ENCODE data around the gene HSPB2.
"Not testable (repeated sequence)": the region's sequence is repeated elsewhere in the genome, so short reads cannot be mapped to it uniquely, and the experiment has no call there.

HSPB2 gene, protein sequence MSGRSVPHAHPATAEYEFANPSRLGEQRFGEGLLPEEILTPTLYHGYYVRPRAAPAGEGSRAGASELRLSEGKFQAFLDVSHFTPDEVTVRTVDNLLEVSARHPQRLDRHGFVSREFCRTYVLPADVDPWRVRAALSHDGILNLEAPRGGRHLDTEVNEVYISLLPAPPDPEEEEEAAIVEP

DNA sequence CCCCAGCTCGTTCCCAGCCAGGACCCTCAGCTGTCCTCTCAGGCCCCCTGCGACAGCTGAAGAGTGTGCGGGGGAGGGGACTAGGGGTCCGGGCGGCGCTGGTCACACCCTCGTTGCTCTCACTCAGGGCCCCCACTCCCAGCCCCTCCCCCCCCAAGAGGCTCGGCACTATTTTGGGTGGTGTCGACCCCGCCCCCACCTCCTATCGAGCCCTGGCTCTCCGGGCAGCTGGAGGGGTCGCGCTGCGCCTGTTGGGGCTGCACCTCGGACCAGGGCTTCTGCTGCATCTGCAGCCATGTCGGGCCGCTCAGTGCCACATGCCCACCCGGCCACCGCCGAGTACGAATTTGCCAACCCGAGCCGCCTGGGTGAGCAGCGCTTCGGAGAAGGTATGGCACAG is at the start of gene HSPB2:
Gene HSPB2, plus strand, starts transcription at position 200 of the 400 bp plus-strand sequence. Its CDS starts 96 bp downstream, at position 296.
- no peak for DNase-seq (ENCODE audit: low read depth)

DNA sequence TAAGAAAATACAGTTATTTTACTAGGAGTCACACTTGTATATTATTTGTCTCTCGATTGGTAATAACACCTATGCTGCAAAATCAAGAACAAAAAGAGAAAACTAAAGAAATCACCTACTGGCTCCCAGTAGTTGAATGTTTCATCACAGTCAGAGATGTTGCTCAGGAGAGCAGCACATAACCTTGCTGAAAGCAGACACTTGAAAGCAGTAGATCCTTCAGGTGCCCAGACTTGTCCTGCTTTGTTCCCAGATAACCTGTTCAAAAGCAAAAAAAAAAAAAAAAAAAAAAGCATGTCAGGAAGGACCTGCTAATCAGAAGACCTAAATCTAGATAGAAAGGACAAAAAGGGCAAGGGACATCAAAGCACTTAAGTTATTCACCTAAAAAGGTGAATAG is 42.4 kb upstream of the HSPB2 start:
- DNase-seq (ENCODE audit: low read depth), result no peak

DNA sequence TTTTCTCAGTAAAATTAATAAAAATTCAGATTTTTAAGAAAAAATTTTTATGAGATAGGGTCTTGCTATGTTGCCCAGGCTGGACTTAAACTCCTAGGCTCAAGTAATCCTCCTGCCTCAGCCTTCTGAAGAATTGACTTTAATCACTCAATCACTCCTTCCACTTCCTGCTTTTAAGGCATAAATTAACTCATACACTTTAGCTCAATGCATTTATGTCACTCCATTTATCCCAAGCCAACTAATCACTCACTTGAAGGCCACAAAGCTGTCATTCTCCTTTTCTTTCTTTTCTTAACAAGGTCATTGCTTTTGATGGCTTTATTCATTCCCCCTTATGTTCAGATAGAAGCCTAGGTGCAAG is 42.0 kb upstream of the HSPB2 start:
- no peak for DNase-seq (ENCODE audit: low read depth)

DNA sequence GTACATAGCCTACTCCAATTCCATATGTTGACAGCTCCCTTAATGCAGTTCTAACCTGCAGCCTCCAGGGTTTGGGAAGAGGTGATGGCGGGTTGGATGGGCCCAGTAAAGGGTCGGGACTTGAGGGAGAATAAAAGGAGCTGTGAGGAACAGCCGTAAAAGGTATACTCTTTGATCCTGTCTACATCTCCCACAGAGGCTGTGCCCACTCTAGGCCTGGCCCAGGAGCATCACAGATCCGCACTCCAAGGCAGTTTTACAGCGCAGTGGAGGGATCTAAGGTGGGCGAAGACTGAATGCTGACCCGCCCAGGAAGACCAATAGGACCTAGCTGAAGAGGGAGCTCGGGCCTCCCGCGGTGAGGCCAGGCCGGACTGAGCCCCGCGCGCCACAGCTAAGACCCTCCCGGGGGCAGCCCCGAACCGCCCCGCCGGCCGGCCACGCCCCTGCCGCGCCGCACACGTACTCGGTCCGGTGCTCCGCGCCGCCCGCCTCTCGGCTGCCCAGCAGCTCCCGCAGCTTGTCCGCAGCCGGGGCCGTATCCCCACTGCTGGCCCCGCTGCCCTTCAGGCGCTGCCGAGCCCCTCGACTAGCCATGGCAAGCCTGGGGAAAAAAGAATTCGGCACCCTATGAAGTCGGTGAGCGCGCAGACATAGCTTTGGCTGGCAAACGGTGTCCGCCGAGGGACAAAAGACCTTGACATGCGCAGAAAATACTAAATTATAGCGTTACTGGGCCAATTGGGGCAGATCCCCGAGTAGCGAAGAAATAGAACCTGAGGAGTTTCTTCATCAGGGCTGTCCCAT is 41.4 kb upstream of the HSPB2 start, which contains the start of gene ALG9:
Gene ALG9, minus strand, starts transcription at position 696 of the 807 bp plus-strand sequence. Its CDS starts 99 bp downstream, at position 597.
- DNase-seq (ENCODE audit: low read depth), result peak; percentile 72

DNA sequence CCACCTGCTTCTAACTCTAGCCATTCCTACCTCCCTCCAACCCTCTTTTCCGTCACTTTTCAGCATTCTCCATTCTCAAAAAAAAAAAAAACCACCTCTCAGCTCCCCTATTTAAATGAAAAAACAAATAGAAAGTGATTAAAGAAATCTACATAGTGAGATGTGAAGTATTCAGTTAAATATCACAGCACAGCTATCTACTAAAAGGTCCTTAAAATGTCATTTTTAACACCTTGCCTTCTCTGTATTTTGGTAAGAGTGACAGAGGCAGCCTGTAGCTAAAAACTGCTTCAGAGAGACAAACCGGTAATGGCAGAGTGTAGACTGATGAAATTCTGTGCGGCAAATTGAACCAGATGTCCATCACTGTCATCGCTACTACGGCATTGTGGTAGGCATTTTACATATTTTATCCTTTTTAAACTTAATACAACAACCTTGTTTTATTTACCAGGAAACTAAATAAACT is 40.8 kb upstream of the HSPB2 start:
- no peak for DNase-seq (ENCODE audit: low read depth)

DNA sequence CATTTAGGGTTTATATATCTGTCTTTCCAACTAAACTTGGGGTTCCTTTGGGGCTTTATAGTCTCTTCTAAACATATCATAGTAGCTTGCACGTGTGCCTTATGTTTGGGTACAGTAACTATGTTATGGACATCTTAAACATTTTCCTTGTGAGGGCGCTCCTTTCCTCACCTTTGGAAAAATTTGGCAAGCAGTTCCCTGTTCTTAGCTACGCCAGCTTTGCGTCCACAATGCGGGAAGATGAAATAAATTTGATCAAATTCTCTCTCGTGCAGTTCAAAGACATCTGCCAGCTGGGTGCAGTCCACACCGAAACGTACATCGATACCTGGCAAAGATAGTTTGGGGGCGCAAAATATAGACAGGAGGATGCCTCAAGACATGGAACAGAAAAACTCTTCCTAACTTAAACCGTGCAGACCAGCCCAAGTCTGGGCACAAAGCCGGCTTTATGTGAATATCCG is 34.1 kb upstream of the HSPB2 start:
- no peak for DNase-seq (ENCODE audit: low read depth)

DNA sequence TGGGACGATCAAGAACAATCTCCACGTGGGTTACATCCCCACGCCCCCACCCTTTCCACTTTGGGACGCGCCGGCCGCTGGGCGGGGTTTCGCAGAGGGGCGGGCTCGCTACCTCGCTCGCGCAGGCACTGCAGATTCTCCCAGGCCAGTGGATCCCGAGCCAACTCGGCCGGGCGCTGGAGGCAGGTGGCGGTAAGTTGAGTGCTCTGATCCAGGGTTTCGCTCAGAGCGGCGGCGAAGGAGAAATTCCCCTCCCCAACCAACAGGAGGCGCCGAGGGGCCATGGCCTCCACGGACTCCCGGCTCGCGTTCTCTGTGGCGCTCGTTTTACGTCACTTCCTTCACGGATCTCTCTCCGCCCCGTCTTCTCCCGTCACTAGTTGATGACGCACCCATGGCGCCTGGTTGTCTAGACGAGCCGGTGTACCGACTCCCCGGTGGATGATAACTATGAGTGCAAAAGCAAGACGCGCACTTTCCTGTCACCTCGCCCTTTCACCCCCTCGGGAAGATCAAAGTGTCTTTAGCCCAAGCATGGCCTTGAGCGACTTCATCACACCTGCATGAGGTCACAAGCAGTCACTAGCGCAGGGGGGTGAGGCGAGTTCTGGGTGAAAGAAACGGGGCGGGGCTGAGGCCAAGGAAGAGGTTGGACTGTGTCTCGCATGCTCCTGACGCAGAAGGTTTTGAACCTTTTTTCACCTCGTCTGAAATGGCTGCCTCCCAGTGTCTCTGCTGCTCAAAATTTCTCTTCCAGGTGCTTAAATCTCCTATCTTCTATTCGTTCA is 33.5 kb upstream of the HSPB2 start, which contains the start of the genes CFAP68 and FDXACB1:
Gene CFAP68, plus strand, starts transcription at position 693 of the 788 bp plus-strand sequence. Its CDS starts 20 bp downstream, at position 713.
Gene FDXACB1, minus strand, starts transcription at position 317 of the 788 bp plus-strand sequence. Its CDS starts 33 bp downstream, at position 284.
- DNase-seq (ENCODE audit: low read depth), result peak; percentile 95

DNA sequence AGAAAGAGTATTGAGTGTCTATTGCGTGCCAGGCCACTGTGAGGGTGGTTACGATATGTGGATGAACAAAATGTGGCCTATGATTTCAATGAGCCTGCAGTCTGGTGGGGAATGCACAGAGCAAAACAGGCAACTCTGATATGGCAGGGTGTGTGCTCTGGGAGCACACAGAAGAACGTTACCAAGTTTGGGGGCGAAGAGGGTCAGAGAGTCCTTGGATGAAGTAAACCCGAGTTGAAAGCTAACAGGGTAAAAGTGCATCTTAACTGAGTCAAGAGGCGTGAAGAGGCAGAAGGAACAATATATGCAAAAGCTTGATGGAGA is 32.9 kb upstream of the HSPB2 start:
- DNase-seq (ENCODE audit: low read depth), result no peak

DNA sequence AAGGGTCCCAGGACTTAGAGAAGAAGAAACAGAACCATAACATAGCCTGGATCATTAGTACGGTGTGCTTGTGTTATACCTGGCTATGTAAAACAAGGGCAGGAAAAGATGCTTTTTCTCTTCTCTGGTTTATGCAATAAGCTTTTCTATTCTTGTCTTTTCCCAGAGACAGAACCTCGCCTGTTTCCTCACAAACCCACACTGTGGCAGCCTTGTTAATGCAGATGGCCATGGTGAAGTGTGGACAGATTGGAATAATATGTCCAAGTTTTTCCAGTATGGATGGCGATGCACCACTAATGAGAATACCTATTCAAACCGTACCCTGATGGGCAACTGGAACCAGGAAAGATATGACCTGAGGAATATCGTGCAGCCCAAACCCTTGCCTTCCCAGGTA is 30.3 kb upstream of the HSPB2 start:
- no peak for DNase-seq (ENCODE audit: low read depth)

DNA sequence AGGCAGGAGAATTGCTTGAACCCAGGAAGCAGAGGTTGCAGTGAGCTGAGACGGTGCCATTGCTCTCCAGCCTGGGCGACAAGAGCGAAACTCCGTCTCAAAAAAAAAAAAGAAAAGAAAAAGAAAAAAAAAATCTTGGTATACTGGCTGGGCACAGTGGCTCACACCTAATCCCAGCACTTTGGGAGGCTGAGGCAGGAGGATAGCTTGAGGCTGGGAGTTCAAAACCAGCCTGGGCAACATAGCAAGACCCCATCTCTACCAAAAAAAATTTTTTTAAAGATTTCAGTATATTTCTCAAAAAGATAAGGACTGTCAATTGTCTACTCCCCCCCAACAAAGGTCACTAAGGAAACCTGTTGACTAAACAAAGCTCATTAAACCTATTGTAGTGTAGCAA is 27.5 kb upstream of the HSPB2 start:
- not testable (repeated sequence) for DNase-seq (ENCODE audit: low read depth)

DNA sequence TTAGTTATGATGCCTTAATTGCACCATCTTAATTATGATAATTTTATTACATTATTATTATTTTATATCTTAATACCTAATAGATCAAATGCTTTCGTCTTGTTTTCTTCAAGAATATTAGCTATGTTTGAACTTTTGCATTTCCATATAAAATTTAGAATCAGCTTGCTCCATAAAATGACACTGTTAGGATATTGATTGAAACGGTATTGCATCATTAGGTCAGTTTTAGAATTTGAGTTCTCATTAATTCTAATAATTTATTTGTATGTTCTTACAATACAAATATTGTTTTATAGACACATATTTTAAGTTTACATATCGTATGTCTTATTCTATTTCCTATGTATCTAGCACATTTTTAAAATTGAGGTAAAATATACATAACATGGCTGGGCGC is 26.5 kb upstream of the HSPB2 start:
- DNase-seq (ENCODE audit: low read depth), result no peak

DNA sequence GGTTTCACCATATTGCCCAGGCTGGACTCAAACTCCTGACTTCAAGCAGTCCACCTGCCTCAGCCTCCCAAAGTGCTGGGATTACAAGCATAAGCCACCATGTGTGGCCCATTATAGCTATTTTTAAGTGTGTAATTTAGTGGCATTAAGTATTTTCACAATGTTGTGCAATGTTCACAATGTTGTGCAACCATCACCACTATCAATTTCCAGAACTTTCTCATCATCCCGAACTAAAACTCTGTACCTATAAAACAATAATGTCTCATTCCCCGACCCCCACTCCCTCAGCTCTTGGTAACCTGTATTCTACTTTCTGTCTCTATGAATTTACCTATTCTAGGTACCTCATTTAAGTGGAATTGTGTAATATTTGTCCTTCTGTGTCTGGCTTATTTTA is 25.7 kb upstream of the HSPB2 start:
- no peak for DNase-seq (ENCODE audit: low read depth)

DNA sequence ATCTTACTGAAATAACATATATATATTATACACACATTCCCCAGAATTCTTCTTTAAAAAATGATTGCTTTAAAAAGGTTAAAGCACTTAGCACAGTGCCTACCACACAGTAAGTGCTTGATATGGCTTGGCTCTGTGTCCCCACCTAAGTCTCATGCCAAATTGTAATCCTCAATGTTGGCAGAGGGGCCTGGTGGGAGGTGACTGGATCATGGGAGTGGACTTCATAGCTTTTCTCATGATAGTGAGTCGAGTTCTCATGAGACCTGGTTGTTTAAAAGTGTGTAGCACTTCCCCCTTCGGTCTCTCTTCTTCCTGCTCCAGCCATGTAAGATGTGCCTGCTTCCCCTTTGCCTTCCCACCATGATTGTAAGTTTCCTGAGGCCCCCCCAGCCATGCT is 7.1 kb upstream of the HSPB2 start:
- DNase-seq (ENCODE audit: low read depth), result peak; percentile 51

DNA sequence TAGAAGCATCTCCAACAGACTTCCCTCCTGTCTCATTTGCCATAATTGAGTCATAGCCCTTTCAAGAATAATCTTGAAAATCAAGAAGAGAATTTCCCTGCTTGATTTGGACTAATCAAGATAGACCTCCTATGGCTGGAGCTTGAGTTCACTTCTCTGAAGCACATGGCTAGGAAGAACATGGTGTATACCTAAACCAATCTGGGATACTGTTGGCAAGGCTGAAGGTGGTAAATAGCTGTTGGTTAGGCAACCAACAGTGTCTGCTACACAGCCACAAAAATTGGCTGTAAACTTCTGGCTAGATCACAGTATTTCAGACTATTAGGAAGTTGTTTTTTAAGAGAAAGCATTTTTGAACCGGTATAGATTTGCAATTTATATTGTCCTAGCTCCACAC is 5.9 kb upstream of the HSPB2 start:
- DNase-seq (ENCODE audit: low read depth), result no peak

DNA sequence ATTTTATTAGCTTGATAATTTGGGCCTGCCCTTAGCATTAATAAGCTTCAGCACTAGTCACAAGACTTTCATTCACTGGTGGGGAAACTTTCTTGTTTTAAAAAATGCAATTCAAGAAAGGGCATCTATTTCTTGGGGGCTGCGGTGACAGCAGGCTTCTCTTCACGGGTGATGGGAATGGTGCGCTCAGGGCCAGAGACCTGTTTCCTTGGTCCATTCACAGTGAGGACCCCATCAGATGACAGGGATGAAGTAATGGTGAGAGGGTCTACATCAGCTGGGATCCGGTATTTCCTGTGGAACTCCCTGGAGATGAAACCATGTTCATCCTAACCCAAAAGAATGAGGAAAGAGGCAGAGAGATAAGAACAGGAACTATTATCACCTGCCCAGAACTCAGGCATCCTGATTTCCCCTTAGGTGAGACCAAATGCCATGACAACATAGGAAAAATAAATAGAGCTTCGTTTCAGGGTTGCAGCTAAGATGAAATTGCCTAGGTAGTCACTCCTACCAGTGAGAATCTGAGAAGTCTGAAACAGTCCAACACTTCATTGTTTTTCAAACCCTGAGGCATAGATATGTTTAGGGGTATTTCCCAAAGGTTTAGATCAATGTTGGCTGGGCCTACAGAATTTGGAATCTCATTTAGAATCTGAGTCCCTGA is 3.8 kb upstream of the HSPB2 start:
- DNase-seq (ENCODE audit: low read depth), result no peak

DNA sequence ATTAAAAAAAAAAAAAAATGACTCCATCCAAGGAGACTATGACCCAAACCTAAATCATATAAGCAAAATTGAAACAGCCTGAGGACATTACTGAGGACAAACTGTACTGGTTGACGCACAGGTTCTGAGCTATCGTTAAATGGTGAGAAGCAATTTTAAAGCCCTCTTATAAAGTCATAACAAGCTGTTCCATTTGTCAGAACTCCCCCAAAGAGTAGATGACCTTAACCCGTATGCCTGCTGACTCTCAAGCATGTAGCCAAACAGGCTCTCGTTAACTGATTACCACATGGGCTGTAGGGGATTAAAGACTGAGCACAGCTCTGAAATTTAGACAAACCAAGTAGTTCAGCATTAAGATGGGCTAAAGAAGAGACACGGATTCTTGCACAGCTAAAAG is 3.2 kb upstream of the HSPB2 start:
- no peak for DNase-seq (ENCODE audit: low read depth)

DNA sequence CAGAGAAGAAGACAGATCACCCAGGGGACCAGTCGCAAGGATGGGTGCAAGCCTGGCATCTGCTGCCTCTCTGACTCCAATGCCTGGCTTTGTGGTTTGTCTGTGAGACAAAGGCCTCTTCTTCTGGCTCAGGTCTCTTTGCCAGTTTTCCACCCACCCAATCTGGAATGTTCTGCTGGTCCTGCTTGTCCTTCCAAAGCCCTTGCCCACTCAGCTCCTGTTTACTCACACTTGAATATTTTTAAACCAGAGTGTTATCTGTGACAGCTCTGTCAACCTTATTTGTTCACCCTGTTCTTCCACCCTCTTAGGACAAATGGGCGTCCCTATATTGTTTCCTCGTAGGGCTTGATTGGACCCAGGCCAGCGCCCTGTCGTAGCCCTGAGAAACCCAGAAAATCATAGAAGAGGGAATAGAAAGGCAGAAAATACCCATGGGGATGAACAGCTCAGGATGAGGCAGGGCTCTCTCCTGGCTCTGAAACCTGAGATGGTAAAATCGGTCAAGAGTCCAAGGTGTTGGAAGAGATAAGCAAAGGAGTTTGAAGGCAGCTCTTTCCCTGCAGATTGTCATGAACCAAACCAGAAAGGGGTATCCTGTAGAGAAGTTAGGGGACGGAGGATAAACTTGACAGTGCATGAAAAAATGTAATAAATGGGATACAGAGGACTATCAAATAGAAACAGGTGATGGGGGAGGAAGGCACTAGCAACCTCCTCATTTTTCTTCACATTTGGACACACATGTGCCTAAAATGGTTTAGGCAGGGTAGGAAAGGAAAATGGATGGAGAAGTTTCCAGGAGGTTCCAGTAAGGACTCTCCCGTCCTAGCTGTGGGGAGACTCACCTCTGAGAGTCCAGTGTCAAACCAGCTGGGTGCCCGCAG is 1.6 kb upstream of the HSPB2 start:
- no peak for DNase-seq (ENCODE audit: low read depth)

DNA sequence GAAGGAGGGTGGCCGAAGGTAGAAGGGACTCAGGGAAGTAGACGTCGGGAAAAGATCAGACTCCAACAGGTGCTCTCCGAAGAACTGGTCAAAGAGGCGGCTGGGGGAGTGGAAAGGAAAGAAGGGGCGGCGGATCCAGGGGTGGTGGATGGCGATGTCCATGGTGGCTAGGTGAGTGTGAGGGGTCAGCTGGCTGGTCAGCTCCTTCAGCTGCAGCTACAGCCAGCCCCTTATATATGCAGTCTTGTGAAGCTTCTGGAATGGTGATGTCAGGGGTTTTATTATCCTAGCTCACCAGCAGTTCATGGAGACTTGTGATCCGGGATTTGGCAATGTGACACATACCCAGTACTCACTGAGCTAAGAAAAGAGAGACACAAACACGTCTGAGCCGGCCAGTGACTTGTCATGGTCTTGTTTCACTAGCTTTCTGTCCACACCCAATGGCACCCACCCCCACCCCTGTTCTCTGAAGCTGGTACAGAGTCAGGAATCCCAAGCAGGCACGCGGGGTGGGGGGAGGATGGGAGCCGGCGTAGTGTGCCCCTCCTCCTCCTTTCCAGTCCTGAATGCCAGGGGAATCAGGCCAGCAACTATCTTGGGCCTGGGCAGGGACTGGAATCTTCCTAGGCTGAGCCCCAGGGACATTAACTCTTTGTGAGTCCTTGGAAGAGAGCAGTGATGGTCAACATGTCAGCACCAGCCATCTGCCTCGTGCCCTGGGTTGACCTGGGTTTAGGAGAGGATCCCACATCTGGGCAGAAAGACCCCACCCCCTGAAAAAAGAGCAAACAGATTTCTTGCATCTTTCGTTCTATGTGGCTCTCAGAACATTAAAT is 752 bp upstream of the HSPB2 start, which contains the start of gene CRYAB:
Gene CRYAB, minus strand, starts transcription at position 208 of the 839 bp plus-strand sequence. Its CDS starts 46 bp downstream, at position 162.
- DNase-seq (ENCODE audit: low read depth), result peak; percentile 97

DNA sequence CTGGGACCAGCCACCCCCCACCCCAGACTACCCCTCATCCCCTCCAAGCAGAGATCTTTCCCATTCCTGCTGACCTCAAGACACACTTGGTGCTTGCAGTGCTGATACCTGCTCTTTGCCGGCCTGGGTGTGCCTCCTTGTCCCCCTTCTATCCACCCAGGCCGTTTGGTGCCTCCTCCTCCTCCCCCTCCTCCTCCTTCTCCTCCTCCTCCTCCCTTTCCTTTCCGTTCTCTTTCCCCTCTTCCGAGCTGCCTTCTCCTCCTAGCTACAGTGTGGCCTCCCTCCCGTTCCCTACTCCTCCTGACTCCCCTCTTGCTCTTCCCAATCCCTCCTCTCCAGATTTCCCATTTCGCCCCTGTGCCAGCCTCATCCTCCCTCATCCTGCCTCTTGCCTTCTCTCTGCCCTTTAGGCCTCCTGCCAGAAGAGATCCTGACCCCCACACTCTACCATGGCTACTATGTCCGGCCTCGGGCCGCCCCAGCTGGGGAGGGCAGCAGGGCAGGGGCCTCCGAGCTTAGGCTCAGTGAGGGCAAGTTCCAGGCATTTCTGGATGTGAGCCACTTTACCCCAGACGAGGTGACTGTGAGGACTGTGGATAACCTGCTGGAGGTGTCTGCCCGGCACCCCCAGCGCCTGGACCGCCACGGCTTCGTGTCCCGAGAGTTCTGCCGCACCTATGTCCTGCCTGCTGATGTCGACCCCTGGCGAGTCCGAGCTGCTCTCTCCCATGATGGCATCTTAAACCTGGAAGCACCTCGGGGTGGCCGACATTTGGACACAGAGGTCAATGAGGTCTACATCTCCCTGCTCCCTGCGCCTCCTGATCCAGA is 712 bp downstream of the HSPB2 start:
- DNase-seq (ENCODE audit: low read depth), result no peak

Data from stromal cell of bone marrow (primary cell).